Measurements from ENCODE around the gene NEUROD6.

Gene NEUROD6

DNA sequence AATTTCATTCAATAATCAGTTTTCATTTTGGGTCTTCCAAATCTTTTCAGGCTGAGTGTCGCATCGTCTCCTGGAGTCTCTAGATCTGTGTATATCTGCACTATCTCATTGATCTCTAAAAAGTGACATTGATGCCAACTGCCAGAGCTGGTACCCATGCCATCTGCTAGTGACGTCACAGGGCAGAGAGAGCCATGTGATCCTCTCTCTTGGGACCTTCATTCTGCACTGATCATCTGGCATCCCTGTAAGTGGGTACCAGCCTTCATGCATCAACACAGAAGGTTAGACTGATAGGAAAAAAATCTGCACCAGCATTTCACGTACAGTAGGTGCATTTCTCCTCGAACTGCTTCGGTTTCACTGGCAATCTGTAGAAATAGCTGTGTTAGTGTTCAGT, at the start of gene NEUROD6:
Gene NEUROD6, minus strand, starts transcription at position 124 of the 400 bp plus-strand sequence. CDS start 1,458 bp downstream, outside the sequence.
- DNase-seq: no peak

DNA sequence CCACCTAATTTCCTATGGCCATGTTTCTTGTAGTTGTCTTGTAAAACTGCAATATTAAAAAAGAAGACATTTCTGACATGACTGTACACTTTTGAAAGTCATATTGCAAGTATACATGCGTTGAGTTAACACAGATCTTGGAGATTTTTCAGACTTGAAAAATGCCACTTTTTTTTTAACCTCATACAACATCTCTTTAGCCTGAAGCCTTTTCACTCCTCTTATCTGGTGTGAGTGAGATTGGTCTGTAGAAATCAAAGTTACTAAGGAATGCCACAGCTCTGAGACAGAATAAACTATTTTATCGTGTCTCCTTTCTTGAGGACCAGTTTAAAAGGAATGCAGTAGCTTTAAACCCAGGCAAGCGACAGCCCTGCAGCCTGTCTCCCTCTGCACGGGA, 43.9 kb upstream of the NEUROD6 start:
- DNase-seq: no peak

DNA sequence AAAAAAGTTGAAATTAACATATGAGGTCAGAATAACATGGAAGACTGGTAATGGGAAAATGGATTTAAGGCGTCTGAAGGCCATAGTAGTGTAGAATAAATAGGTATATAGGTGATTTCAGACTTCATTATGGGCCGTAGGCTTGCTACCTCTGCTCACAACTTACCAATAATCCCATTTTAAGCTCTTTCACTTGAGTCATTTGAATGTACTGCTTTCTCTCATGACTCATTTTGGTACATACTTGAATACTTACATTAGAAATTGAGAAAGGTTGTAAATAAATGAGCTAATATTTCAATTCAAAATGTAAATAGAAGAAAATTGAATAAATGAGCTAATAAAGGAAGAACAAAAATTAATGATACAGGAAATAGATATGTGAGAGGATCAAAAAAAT, 42.2 kb upstream of the NEUROD6 start:
- no peak for DNase-seq

DNA sequence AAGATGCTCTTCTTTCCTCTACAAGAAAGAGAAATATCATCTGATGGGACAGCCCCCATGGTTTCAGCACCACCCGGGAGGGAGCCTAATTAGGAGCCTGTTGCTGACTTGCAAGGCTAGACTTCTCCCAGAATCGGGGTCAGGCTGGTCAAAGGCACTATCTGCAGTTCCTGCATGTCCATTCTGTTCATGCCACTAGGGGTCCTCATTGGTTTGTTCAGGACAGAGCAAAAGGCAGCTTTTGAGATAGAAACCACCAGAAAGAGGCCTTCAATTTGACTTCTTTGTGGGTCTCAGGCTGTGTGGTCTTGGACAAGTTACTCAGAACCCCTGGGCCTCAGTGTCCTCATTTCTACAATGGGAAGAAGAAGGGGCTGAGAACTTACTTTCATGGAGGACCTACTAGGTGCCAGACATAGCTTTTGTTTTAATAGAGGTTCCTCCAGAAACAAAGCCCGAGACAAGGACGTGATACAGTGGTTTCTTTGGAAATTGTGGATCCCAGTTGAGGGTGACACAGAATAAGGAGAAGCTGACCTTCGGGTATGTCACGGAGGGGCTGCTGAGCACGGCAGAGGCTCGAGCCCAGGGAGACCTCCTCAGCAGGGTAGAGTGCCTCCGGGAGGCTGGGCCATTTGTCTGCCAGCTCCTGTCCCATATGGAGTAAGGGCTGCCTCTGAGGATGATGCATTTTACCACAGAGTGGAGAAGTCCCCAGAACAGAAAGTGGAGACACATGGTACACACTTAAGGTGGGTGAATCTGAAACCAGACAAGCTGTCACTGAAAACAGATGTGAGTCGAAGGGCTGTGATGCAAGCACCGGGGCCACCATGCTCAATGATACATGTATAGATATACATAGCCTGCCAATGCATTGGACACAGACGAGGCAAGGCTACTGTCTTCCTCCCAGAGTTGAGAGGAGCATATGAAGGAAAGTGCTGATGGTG, 33.1 kb upstream of the NEUROD6 start:
- DNase-seq: no peak

DNA sequence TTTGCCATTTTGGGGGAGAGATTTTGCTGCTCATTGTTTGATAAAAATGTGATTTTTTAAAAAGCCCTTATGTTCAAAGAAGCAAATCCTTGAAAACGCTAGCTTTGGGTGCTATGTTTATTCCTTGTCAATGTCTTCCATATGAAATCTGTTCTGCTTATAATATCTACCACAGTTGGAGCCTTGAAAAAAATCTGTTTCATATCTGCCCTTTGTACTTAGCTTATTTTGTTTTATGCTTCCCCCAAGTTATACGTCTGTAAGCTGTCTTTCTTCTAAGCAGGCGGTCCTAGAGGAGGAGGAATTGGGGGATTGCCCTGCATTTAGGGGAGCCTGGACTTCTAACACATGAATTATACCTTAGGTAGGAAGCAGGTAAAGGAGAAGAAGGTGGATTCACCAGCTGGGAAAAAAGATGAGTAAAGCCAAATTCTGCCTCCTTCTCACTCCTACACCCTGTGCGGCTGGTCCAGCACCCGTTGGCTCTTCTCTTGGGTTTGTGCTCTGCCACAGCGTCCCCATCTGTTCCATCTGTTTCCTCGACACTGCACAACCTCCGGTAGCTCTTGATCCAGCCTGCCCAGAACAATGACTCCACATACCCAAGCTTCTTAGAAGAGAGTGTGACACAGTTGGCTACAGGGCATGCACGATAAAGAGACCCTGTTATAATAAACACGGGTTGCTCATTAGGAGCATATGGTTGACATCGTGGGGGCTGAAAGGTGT, 31.9 kb upstream of the NEUROD6 start:
- no peak for DNase-seq

DNA sequence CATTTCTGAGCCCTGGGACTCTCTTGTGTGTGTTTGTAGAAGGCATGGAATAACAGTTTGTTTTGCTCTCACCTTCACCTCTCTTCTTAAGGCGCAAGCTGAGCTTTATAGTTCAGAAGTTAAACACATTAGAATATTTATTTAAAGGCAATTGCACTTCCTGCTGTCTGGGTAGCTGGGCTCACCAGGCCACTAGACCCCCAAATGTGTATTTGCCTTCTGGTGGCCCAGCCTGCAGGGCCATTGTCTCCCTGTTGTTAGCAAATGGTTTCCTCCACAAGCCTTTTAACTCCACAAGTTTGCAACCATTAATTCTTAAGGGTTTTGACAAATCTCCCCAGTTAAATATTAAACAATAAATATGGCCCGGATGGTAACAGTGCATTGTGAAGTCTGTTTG, 31.1 kb upstream of the NEUROD6 start:
- DNase-seq: no peak

DNA sequence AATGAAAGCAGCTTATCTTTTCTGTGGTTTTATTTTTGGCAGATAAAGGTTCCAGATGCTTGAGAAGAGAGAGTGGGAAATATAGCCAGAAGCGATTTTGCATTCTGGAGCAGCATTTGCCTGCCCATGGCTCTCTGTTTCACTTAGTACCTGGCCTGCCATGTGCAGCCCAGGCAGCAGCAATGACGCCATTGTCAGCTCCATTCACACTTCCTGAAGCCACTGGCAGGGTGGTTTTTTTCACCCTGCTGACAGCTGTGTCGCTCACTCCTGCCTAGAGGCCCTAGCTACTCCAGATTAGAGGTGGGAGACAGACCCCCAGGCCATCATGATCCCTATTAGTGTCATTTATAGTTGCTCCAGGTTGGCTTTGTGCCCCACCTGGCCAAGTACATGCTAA, 30.1 kb upstream of the NEUROD6 start:
- no peak for DNase-seq

DNA sequence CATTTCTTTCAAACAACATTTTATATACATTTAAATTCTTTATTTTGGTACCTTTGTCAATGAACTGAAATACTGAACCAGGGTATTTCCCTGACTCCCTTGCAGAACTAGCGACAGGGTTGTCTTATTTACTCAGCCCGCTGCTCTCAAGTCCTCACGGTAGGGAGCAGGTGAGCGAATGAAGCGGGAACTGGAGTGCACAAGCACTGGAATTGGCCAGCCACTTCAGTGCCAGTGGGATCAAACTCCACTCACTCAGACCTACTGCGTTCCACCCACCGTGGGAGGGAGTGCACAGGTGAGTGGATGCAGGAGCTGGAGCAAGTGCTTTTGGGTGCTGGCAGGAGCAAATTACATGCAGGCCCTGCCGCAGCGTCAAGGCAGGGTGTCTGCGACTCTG, 28.1 kb upstream of the NEUROD6 start:
- no peak for DNase-seq

DNA sequence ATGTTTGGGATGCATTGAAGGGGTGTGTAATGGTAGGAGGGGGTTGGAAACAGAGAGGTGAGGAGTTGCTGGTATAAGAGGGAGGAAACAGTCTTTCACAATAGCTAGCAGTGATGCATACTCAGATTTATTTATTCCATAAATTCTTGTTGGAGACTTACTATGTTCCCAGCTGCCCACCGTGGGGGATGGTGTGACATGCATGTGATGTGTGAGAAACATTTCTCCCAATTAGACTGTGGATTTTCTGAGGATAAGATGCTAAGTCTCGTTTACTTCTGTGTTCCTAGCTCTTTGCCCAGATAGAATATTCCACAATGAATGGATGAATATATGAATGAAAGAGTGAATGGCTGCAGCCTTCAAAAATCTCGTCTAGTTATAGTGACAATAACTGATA, 23.0 kb upstream of the NEUROD6 start:
- no peak for DNase-seq

DNA sequence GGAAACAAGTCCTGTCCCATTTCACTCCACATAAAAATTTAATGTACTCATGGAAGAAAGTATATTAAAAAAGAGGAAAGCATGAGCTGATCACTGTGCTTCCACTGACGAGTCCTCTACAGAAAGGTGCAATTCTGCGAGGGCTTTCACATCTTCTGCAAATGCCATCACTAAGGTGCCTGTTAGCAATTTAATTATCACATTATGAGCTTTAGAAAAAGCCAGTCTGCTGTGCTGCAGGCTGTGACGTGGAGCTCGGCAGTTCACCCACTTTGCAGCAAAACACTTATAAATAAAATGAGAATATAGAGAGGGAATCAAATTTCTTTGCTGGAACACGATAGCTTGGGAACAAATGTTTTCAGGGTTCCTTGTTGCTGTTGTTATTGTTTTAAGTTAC, 22.5 kb upstream of the NEUROD6 start:
- no peak for DNase-seq

DNA sequence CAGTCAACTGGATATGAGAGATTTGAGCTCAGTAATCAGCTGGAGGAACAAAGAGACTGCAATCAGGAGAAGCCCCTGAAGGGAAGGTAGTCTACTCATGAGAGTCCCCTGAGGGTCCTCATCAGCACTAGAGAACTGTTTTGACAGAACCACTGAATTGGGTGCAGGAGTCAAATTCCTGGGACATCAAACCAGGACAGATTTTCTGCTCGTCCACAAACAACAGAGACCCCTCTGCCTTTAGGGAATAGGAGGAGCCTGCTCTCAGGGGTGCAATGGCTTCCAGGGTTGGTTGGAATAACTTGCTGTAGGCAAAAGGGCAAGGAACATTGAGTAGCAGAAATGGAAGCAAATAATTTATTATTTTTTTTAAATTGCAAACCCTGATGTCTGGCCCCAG, 21.9 kb upstream of the NEUROD6 start:
- DNase-seq: no peak

DNA sequence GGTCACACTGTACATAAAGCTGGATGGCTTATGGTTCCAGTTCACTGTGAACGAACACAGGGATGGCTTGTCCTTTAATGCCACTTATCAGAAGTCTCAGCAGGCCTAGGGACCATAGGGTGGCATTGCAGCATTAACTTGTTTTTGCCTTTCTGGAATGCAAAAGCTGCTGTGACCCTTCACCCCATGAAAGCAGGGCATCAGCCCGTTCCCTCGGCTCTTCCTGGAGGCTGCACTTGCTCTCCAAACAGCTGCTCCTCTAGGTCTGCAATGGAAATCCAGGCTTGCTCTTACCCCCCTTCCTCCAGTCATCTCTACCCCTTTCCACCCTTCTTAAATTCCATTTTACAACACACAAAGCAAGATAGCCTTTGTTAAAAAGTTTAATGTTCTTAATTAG, 17.9 kb upstream of the NEUROD6 start:
- DNase-seq: no peak

DNA sequence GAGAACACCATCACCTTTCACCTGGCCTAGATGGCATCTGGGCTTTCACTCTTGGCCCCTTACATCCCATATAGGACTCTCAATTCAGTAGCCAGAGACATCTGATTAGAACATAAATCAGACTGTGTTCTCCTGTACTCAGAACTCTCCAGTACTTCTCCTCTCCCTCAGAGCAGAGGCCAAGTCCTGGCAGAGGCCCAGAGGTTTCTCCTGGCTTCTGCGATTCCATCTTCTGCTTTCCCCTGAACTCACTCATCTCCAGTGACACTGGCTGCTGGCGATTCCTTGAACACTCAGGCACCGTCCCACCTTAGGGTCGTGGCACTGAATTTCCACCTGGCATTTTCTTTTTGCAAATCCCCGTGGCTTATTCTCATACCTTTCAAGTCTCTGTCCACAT, 4.9 kb upstream of the NEUROD6 start:
- no peak for DNase-seq

DNA sequence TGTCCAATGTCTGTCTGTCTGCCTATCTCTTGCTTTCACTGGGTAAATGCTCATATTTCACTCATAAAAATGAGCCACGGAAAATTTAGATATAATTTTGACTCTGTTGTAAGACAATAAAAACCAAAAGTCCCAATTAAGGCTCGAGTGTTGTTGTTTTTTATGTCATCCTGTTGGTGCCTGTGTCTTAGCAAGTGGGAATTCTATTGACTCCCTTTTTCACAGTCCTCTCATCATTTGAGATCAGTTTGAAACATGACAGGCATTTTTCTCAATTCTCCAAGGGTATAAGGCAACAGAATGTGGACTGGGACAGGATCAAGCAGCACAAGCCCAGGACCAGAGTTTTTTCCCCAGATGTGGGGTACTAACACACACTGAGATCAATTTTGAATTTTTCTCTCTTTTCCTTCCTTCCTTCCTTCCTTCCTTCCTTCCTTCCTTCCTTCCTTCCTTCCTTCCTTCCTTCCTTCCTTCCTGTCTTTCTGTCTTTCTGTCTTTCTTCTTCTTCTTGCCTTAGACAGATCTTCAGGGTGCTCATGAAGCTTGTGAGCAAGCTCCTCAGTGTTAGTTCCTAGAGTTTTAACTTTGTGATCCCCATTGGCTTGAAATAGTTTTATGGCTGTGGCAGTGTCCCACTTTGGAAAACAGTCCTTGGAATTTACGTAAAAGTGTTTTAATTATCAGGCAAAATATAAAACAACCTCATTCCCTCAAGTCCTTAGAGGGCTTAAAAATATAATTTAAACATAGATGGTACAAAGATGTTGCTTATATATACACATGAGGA, 3.2 kb upstream of the NEUROD6 start:
- no peak for DNase-seq

DNA sequence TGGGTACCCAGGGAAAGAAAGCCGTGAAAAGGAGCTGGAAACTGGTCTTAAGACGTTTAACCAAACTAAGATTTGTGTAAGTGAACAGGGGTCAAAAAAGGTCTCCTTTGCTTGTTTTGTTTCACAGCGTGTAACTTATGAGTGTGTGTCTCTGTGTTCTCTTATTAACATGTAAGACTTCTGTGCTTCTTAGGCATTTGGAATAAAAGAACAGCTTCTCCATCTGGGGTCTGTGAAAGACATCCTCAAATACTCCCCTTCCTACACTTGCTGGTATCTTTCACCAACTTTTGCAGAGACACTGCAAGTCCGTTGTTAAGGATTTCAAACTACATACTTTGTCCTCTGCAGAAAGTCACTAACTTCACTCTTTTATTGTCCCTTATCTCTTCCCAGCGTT, 615 bp upstream of the NEUROD6 start:
- no peak for DNase-seq

DNA sequence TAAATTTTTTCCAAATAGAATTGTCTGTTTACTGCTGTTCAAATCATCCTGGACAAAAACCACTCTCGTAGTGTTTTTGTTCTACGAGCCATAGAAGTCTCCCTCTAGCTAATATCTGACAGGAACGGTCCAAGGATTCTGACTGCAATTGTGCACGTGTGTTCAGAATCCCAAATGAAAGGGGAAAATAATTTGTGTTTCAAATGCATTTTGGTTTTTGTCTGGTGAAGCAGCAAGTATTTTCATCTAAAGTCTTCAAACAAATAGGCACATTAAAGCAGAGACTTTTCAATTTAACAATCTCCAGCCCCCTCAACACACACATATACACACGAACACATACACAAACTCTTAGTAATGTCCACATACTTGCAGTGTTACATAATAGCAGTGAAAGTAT, 475 bp downstream of the NEUROD6 start:
- DNase-seq: no peak

DNA sequence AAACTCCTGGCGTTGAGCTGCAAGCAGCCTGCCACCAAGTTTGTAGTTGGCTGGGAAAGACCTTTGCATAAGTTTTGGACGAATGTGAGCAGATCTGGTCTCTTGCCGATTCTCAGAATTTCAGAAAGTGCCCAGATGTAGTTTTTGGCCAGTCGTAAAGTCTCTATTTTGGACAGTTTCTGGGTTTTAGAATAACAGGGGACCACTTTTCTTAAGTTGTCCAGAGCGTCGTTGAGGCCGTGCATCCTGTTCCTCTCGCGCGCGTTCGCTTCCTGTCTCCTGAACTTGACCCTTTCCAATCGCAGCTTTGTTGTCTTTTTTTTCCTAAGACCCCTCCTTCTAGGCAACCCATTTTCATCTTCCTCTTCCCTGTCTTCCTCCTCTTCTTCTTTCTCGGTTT, 1.8 kb downstream of the NEUROD6 start:
- DNase-seq: no peak

DNA sequence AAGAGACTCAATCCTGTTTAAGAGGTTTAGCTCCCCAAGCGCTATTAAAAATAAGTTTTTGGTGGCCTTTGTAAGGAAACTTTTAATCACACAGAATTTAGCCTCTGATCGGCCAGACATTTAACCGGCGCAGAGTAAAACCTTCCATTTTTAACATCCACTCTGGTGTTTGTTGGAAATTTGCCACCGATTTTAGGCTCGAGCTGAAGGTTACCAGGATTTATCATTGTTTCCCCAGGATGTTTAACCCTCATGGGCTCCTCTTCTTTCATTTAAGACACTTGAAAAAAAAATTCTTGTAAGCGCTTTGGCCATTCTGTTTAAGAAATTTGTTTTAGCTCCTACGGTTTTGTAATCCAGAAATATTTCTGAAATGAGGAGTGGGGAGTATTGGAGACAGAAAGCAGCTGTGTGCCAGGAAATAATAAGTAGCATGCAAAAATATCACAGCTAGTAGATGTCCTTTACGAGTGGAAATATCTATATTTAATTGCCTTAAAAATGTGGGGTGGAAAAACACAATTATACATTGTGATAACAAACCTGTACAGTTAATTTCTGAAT, 3.4 kb downstream of the NEUROD6 start:
- DNase-seq: no peak

DNA sequence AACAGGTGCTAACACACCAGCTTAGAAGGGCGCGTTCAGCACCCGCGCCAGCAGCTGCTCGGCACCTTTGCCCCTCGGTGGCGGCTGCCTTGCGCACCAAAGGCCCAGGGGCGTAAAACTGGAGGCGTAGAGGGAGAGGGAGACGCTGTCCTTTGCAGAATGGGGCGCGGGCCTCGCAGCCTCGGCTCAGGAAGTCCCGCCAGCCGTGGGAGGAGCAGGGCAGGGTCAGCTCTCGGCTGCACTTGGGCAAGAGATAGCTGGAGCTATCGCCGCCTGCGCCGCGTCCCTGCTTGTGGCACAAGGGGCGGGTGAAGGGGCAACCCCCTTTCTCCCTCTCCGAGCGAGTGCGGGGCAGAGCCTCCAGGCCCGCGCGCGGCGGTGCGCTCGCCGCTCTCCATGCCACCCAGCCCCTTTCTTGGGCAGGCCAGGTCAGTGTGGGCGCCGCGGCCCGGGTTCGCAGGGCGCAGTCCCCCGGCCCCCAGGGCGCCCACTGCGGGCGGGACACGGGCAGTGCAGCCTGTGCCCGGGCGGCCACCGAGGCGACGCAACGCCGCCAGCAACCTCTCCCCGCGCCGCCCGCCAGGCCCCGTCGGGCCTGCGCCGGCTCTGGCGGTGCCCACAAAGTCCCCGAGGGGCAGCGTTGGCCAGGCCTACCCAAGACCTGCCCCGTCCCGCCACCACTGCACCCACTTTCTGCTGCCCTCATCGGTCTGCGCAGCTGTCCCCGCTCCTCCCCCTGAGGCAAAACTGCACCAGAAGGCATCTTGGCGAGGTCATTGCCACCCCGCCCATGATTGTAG, 4.1 kb downstream of the NEUROD6 start:
- no peak for DNase-seq

DNA sequence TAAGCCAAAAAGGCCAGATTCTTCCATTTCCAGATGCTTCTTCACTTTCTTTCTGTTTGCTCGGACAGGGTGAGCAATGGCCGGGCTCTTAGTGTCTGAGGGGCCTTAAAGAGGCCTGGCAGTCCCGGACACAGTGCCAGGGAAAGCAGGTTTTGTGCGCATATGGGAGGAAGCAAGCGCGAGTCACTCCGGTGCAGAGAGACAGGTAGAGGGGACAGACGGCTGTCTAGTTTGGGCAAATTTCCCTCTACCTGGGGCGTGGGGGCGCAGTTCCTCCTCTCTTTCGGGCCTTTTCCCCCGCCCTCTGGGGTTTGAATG, 4.7 kb downstream of the NEUROD6 start:
- DNase-seq: no peak

DNA sequence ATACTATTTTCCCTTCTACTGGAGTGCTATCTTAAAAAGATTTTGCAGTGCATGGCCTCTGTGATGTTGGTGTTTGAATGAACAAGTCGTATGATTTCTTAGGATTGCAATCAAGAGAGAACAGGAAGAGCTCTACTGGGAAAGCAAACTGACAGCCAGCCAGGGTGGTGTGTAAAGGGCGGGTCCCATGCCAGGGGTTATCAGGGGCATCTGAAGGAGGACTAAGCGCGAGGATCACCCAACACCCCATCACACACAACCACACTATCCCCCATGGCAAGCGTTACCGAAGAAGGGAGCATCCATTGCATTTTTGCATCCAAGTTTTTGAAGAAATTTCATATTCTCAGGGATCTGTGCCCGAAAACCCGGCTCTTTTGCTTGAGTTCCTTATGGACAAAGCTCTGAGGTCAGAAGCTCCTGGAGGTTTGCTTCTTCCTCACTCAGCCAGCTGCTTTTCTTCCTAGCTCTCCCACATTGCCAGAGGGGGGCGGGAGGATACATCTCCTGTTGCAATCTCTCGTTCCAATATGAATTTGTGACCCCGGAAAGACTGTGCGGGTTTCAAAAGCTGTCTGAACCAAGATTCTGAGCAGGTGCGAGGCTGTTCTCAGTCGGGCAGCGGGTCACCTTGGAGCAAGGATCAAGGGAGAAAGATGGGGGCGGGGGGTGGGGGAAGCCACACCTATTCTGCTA, 5.2 kb downstream of the NEUROD6 start:
- DNase-seq: no peak

DNA sequence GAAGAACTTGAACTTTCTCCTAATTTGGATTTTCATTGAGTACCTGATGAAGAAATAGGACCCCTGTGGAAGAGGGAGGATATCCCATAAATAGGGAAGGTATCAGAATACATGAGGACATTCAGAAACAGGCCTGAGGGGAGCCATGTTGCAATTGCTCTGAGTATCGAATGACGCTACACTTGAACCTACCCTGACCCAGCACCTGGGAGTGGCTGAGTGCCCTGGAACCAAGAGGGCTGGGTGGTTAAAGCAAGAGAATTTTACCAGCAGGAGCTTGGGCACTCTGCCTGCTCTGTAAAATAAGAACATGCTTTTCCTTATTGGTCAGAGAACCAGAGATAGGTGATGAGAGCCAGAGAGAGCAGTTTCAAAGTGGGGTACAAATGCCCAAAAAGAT, 7.2 kb downstream of the NEUROD6 start:
- no peak for DNase-seq

Data from activated CD8-positive, alpha-beta memory T cell treated with anti-CD3 and anti-CD28 coated beads for 24 hours (primary cell).